ENCODE data around the gene IFRD2. TPM values are rescaled to one million over a fixed set of nuclear protein-coding genes. Genes with fewer than 3 reads are reported as not detected.

Gene IFRD2
- total RNA-seq, 1 donor from 2014 or later, result 54.2 TPM

DNA sequence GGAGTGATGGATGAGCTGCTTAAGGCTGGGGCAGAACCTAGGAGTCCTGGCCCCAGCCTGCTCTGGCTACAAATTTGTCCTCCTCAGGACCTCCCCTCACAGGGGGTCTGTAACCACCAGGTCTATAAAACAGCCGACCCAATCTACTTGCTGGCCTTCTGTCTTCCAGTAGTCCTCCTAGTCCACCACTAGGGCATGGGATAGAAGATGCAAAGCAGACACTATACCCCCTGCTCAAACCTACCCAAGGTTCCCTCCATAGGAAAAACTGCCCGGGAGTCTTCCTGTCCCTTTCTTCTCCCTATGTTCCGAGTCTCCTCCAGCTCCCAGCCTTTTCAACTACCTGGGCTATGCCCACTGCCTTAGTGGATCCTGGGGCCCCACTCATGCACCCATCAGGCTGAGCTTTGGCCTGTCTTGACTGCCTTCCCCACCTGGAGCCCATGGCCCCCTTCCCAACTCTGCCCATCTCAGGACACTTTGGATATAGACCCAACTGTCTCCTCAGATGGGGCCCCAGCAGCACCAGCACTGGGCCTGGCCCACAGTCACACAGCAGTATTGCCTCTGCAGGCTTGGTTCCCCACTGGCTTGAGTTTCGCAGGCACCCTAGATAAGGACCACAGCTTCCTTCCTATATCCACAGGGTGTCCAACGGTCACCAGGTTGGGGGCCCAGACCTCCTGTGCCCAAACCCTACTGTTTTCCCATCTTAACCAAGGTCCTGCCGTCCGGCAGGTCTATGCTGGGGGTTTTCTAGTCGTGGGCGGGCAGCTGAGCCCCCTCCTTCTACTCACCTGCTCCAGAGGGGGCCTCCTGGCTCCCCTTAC lies 5.9 kb upstream of the IFRD2 start:
- Mint-ChIP-seq H3K4me3 (ENCODE audit: unreplicated experiment) (peak overlapping the region; percentile 97), H3K9me3 (ENCODE audit: unreplicated experiment) (no peaks in the 10 kb centered on the region), H3K27ac (ENCODE audit: unreplicated experiment) (peak overlapping the region; percentile 98), H3K27me3 (ENCODE audit: unreplicated experiment) (no peaks in the 10 kb centered on the region), H3K36me3 (ENCODE audit: unreplicated experiment) (no peaks in the 10 kb centered on the region), H3K4me1 (ENCODE audit: unreplicated experiment) (peaks cover 22% of the 10 kb centered on the region)
- no peak for DNase-seq (ENCODE audit: extremely low spot score, unreplicated experiment)
- TF ChIP-seq, protein P1, sequence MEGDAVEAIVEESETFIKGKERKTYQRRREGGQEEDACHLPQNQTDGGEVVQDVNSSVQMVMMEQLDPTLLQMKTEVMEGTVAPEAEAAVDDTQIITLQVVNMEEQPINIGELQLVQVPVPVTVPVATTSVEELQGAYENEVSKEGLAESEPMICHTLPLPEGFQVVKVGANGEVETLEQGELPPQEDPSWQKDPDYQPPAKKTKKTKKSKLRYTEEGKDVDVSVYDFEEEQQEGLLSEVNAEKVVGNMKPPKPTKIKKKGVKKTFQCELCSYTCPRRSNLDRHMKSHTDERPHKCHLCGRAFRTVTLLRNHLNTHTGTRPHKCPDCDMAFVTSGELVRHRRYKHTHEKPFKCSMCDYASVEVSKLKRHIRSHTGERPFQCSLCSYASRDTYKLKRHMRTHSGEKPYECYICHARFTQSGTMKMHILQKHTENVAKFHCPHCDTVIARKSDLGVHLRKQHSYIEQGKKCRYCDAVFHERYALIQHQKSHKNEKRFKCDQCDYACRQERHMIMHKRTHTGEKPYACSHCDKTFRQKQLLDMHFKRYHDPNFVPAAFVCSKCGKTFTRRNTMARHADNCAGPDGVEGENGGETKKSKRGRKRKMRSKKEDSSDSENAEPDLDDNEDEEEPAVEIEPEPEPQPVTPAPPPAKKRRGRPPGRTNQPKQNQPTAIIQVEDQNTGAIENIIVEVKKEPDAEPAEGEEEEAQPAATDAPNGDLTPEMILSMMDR (IDR thresholded peaks at IDR 0.05), result no peak

DNA sequence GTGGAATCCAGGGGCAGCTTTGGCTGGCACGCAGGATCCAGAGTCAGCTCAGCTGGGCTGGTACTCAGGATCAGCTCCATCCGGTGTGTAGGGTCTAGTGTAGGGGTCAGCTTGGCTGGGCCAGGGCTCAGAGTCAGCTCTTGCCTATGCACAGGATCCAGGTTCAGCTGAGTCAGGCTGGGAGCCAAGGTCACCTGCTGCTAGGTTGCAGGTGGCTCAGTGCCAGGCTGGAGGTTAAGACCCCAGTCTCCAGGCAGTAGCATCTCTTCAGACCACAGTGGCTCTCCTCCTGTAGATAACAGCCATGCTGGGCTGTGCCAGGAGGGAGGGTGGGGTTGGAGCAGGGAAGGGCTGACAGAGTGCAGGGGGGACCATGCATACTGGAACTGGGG lies 5.2 kb upstream of the IFRD2 start:
- no peaks in the 10 kb centered on the region for H3K9me3 Mint-ChIP-seq (ENCODE audit: unreplicated experiment)
- DNase-seq (ENCODE audit: extremely low spot score, unreplicated experiment), result no peak
- TF ChIP-seq, protein P1 (IDR thresholded peaks at IDR 0.05), result no peak
- H3K27me3 Mint-ChIP-seq (ENCODE audit: unreplicated experiment), result no peaks in the 10 kb centered on the region
- H3K27ac Mint-ChIP-seq (ENCODE audit: unreplicated experiment), result no peak overlapping the region
- H3K4me1 Mint-ChIP-seq (ENCODE audit: unreplicated experiment), result peaks cover 29% of the 10 kb centered on the region
- no peak overlapping the region for H3K4me3 Mint-ChIP-seq (ENCODE audit: unreplicated experiment)
- no peaks in the 10 kb centered on the region for H3K36me3 Mint-ChIP-seq (ENCODE audit: unreplicated experiment)

DNA sequence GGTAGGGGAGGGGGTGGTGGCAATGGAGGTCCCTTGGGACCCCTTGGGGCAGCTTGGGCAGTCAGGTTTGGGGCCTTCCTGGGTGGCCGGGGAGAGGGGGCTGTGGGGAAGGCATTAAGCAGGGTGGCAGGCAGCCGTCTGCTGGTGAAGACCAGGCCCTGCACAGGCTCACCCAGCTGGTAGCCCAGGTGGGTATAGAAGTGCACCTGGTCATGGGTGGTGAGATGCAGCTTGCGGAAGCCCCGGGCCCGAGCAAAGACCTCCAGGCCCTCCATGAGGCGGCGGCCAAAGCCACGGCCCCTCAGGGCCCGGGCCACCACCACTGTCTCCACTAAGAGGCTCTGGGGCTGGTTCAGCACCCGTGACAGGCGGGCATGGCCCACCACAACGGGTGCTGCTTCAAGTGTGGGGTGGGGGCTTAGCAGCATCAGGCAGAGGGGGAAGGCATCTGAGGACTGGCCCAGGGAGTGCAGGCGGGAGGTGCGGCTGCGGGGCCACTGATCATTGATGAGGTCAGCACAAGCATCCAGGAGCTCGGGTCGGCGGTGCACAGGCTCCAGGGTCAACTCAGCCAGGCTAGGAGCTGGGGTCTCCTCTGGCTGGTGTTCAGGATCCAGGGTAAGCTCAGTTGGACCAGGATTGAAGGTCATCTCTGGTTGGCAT lies 4.6 kb upstream of the IFRD2 start:
- Mint-ChIP-seq H3K4me3 (ENCODE audit: unreplicated experiment) (no peak overlapping the region), H3K36me3 (ENCODE audit: unreplicated experiment) (no peaks in the 10 kb centered on the region), H3K27ac (ENCODE audit: unreplicated experiment) (no peak overlapping the region), H3K9me3 (ENCODE audit: unreplicated experiment) (no peaks in the 10 kb centered on the region), H3K4me1 (ENCODE audit: unreplicated experiment) (peaks cover 29% of the 10 kb centered on the region), H3K27me3 (ENCODE audit: unreplicated experiment) (no peaks in the 10 kb centered on the region)
- TF ChIP-seq, protein P1 (IDR thresholded peaks at IDR 0.05), result no peak
- no peak for DNase-seq (ENCODE audit: extremely low spot score, unreplicated experiment)

DNA sequence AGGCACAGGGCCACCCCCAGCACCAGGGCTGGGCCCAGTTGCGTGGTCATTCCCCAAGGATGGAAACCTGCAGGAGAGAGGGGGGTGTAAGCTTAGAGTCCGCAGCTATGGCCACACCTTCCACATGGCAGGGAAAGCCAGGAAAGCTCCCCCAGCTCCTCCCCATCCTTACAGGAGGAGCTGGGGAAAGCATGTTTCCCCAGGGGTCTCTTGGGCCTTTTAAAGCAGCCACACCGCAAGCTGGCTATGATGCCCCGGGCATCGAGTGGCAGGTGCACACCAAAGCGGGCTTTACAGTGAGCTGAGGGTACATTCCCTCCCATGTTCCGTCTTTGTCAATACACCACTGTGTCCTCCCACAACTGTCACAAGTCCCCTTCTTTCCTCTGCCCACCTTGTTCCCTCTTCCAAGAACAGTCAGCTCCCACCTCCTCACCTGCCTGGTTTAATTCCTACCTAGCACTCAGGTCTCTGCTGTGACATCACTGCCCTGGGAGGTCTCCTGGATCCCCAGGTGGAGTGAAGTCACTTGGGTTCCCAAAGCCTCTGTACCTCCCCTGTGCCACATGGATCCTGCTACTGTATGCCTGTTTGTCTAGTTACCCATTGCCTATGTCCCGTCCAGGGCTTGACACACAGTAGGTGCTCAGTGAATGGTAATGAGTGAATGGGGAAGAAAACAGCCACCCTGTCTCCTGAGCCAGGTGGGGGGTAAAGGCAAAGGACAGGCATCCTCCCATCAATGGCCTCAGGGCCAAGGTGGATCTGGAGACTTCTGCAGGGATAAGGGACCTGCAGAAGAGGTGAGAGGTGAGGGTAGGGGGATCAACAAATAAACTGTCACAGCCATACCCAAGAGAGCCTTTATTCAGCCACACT lies 3.6 kb upstream of the IFRD2 start:
- Mint-ChIP-seq H3K27ac (ENCODE audit: unreplicated experiment) (no peak overlapping the region), H3K36me3 (ENCODE audit: unreplicated experiment) (no peaks in the 10 kb centered on the region), H3K27me3 (ENCODE audit: unreplicated experiment) (no peaks in the 10 kb centered on the region), H3K4me3 (ENCODE audit: unreplicated experiment) (no peak overlapping the region), H3K4me1 (ENCODE audit: unreplicated experiment) (peaks cover 32% of the 10 kb centered on the region), H3K9me3 (ENCODE audit: unreplicated experiment) (no peaks in the 10 kb centered on the region)
- TF ChIP-seq, protein P1 (IDR thresholded peaks at IDR 0.05), result no peak
- no peak for DNase-seq (ENCODE audit: extremely low spot score, unreplicated experiment)

All from osteocyte (in vitro differentiated cells).